Measurements from ENCODE around the gene SLC25A47. TPM values are rescaled to one million over a fixed set of nuclear protein-coding genes. Genes with fewer than 3 reads are reported as not detected.

Gene SLC25A47
- total and polyA plus RNA-seq, 2 donors (not counting 1 experiment from before 2014, with no cell fraction given) = under 0.01 TPM; not detected in 1

DNA sequence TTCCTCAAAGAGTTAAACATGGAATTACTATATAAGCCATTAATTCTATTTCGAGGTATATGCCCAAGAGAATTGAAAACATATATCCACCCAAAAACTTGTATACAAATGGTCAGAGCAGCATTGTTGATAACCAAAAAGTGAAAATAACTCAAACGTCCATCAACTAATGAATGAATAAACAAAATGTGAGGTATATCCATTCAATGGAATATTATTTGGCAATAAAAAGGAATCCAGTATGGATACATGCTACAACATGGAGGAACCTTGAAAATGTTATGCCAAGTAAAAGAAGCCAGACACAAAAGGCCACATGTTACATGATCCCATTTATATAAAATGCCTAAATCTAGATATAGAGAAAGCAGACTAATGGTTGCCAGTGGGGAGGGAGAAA, 36.0 kb downstream of the SLC25A47 start:
- no peaks in the 10 kb centered on the region for H3K9me3 ChIP-seq (ENCODE audit: control insufficient read depth, insufficient read depth, low read depth, low read length)
- no peak overlapping the region for H3K9ac ChIP-seq (ENCODE audit: insufficient read depth, low read length)

GRCh38 chr14:100359881-100360280, 36.7 kb downstream of the SLC25A47 start:
- no peak overlapping the region for H3K9ac ChIP-seq (ENCODE audit: insufficient read depth, low read length)
- H3K4me2 ChIP-seq (ENCODE audit: extremely low read depth, insufficient read depth, low read length) = no peak overlapping the region
- H3K36me3 ChIP-seq (ENCODE audit: control insufficient read depth, insufficient read depth, low read length) = peaks cover 5% of the 10 kb centered on the region
- H3K4me1 ChIP-seq (ENCODE audit: control insufficient read depth, extremely low read depth, insufficient read depth, low read length) = peaks cover 3% of the 10 kb centered on the region
- no peaks in the 10 kb centered on the region for H4K20me1 ChIP-seq (ENCODE audit: control insufficient read depth, extremely low read depth, insufficient read depth, low read length)
- DNase-seq (ENCODE audit: low read depth in 2 of 2) = no peak
- H3K27ac ChIP-seq (ENCODE audit: insufficient read depth, low read length) = no peak overlapping the region
- no peak overlapping the region for H3K4me3 ChIP-seq (replicated peaks in 1 of 4; ENCODE audit: control extremely low read depth in 1 of 4, insufficient read depth in 1 of 4, low read depth in 3 of 4, low read length in 4 of 4)
- H3K79me2 ChIP-seq (ENCODE audit: control insufficient read depth, insufficient read depth, low read length) = no peaks in the 10 kb centered on the region
- no peak for TF ChIP-seq EZH2 (IDR thresholded peaks at IDR 0.05; ENCODE audit: low read length, missing control alignments)
- TF ChIP-seq CTCF (conservative IDR thresholded peaks at IDR 0.05 in 1 of 2, IDR thresholded peaks at IDR 0.05 in 1 of 2; ENCODE audit: low read depth in 1 of 2, low read length in 2 of 2) = no peak
- H3K9me3 ChIP-seq (ENCODE audit: control insufficient read depth, insufficient read depth, low read depth, low read length) = no peaks in the 10 kb centered on the region
- H3K27me3 ChIP-seq (ENCODE audit: control insufficient read depth, insufficient read depth, low read length) = no peaks in the 10 kb centered on the region
- H2AFZ ChIP-seq (ENCODE audit: low read length) = no peak overlapping the region

More for the DNA sequence above, 36.0 kb downstream of the SLC25A47 start:
- no peak overlapping the region for H3K27ac ChIP-seq (ENCODE audit: insufficient read depth, low read length)
- no peak overlapping the region for H3K4me2 ChIP-seq (ENCODE audit: extremely low read depth, insufficient read depth, low read length)
- peaks cover 8% of the 10 kb centered on the region for H3K36me3 ChIP-seq (ENCODE audit: control insufficient read depth, insufficient read depth, low read length)
- H3K4me1 ChIP-seq (ENCODE audit: control insufficient read depth, extremely low read depth, insufficient read depth, low read length) = peaks cover 3% of the 10 kb centered on the region
- H3K27me3 ChIP-seq (ENCODE audit: control insufficient read depth, insufficient read depth, low read length) = no peaks in the 10 kb centered on the region
- no peak overlapping the region for H3K4me3 ChIP-seq (replicated peaks in 1 of 4; ENCODE audit: control extremely low read depth in 1 of 4, insufficient read depth in 1 of 4, low read depth in 3 of 4, low read length in 4 of 4)
- no peaks in the 10 kb centered on the region for H4K20me1 ChIP-seq (ENCODE audit: control insufficient read depth, extremely low read depth, insufficient read depth, low read length)
- no peak for DNase-seq (ENCODE audit: low read depth in 2 of 2)
- no peaks in the 10 kb centered on the region for H3K79me2 ChIP-seq (ENCODE audit: control insufficient read depth, insufficient read depth, low read length)
- no peak overlapping the region for H2AFZ ChIP-seq (ENCODE audit: low read length)
- TF ChIP-seq EZH2 (IDR thresholded peaks at IDR 0.05; ENCODE audit: low read length, missing control alignments) = no peak
- no peak for TF ChIP-seq CTCF (conservative IDR thresholded peaks at IDR 0.05 in 1 of 2, IDR thresholded peaks at IDR 0.05 in 1 of 2; ENCODE audit: low read depth in 1 of 2, low read length in 2 of 2)

GRCh38 chr14:100361626-100362025, 38.5 kb downstream of the SLC25A47 start:
- Histone ChIP-seq H3K9ac (ENCODE audit: insufficient read depth, low read length) (no peak overlapping the region), H3K4me3 (replicated peaks in 1 of 4; ENCODE audit: control extremely low read depth in 1 of 4, insufficient read depth in 1 of 4, low read depth in 3 of 4, low read length in 4 of 4) (no peak overlapping the region), H3K4me2 (ENCODE audit: extremely low read depth, insufficient read depth, low read length) (no peak overlapping the region), H2AFZ (ENCODE audit: low read length) (no peak overlapping the region), H3K27me3 (ENCODE audit: control insufficient read depth, insufficient read depth, low read length) (no peaks in the 10 kb centered on the region), H3K4me1 (ENCODE audit: control insufficient read depth, extremely low read depth, insufficient read depth, low read length) (peaks cover 3% of the 10 kb centered on the region), H3K79me2 (ENCODE audit: control insufficient read depth, insufficient read depth, low read length) (no peaks in the 10 kb centered on the region), H3K27ac (ENCODE audit: insufficient read depth, low read length) (no peak overlapping the region), H4K20me1 (ENCODE audit: control insufficient read depth, extremely low read depth, insufficient read depth, low read length) (no peaks in the 10 kb centered on the region), H3K9me3 (ENCODE audit: control insufficient read depth, insufficient read depth, low read depth, low read length) (no peaks in the 10 kb centered on the region), H3K36me3 (ENCODE audit: control insufficient read depth, insufficient read depth, low read length) (peaks cover 5% of the 10 kb centered on the region)
- no peak for TF ChIP-seq EZH2 (IDR thresholded peaks at IDR 0.05; ENCODE audit: low read length, missing control alignments)
- TF ChIP-seq CTCF (conservative IDR thresholded peaks at IDR 0.05 in 1 of 2, IDR thresholded peaks at IDR 0.05 in 1 of 2; ENCODE audit: low read depth in 1 of 2, low read length in 2 of 2) = no peak
- no peak for DNase-seq (ENCODE audit: low read depth in 2 of 2)
